AML-193 (cell line): ENCODE results near the gene GLIS1.

Experiments
- DNase-seq, 2 experiments: peaks; one replicate each; lab custom pipeline; 2025; lab: John Stamatoyannopoulos, UW

Gene GLIS1

GRCh38 chr1:53678938-53679825, 59.8 kb downstream of the GLIS1 start:
- DNase-seq: no peak

GRCh38 chr1:53678507-53678906, 60.5 kb downstream of the GLIS1 start:
- DNase-seq: no peak

- no peak for DNase-seq
Observed at GRCh38 chr1:53678046-53678445, 60.9 kb downstream of the GLIS1 start.

- no peak for DNase-seq
Observed at GRCh38 chr1:53677486-53677885, 61.5 kb downstream of the GLIS1 start.

- DNase-seq: no peak
Observed at GRCh38 chr1:53672785-53673184, 66.2 kb downstream of the GLIS1 start.

- DNase-seq: no peak
Observed at GRCh38 chr1:53672243-53672642, 66.7 kb downstream of the GLIS1 start.

- DNase-seq: no peak
Observed at GRCh38 chr1:53669621-53670191, 69.3 kb downstream of the GLIS1 start.

- no peak for DNase-seq
Observed at GRCh38 chr1:53666566-53666965, 72.4 kb downstream of the GLIS1 start.

- no peak for DNase-seq
Observed at GRCh38 chr1:53665996-53666395, 73.0 kb downstream of the GLIS1 start.

GRCh38 chr1:53663529-53664300, 75.2 kb downstream of the GLIS1 start:
- DNase-seq: no peak

GRCh38 chr1:53662951-53663350, 76.0 kb downstream of the GLIS1 start:
- no peak for DNase-seq

- DNase-seq: no peak
Observed at GRCh38 chr1:53662169-53662568, 76.8 kb downstream of the GLIS1 start.

GRCh38 chr1:53661496-53661895, 77.5 kb downstream of the GLIS1 start:
- DNase-seq: no peak

- DNase-seq: no peak
Observed at GRCh38 chr1:53660666-53661065, 78.3 kb downstream of the GLIS1 start.

GRCh38 chr1:53659436-53659835, 79.5 kb downstream of the GLIS1 start:
- no peak for DNase-seq

- DNase-seq: no peak
Observed at GRCh38 chr1:53658489-53659230, 80.3 kb downstream of the GLIS1 start.

- no peak for DNase-seq
Observed at GRCh38 chr1:53657891-53658396, 81.0 kb downstream of the GLIS1 start.

GRCh38 chr1:53657531-53657805, 81.5 kb downstream of the GLIS1 start:
- DNase-seq: no peak

GRCh38 chr1:53656747-53657530, 82.0 kb downstream of the GLIS1 start:
- no peak for DNase-seq

GRCh38 chr1:53655931-53656746, 82.8 kb downstream of the GLIS1 start:
- no peak for DNase-seq
